PC-3 (cell line): Measurements from ENCODE around the gene ST6GALNAC3. TPM values are rescaled to one million over a fixed set of nuclear protein-coding genes. Genes with fewer than 3 reads are reported as not detected.

ENCODE experiments used
- ATAC-seq: fragments of 200-7000 bp; cut with Tn5 transposase; 2 replicates; pipeline ENCODE4 v1.9.1; 2020; ENCODE audit warnings: mild to moderate bottlenecking, moderate library complexity
- BruUV-seq: library from RNA; stranded (reverse); fragments of 400-500 nt; replicated peaks from 2 replicates; lab custom pipeline; 2021; lab: Mats Ljungman, UMichigan
- CTCF ChIA-PET: fragments of 300-600 bp; sonication (Branson Sonifier 250); formaldehyde crosslinking; loops from one replicate; lab custom pipeline; 2022; ENCODE audit warnings: antibody characterized with exemption; lab: Charles Lee
- POLR2A ChIA-PET: fragments of 300-600 bp; sonication (Branson Sonifier 250); formaldehyde crosslinking; loops from one replicate; lab custom pipeline; 2022; ENCODE audit warnings: antibody characterized with exemption; ENCODE audit not compliant: unreplicated experiment; lab: Charles Lee
- DNase-seq: peaks from one replicate; pipeline ENCODE4 v3.0.0-alpha.2; 2015
- H2AFZ ChIP-seq: fragments of 300-600 bp; sonication (generic); 2 replicates; pipeline ENCODE4 v1.6.0; 2016; ENCODE audit warnings: antibody characterized with exemption, low read length
- H3F3A ChIP-seq: fragments of 300-600 bp; sonication (generic); one replicate; pipeline ENCODE4 v1.6.0; 2017; ENCODE audit warnings: antibody characterized with exemption, low read length, control low read depth, mild to moderate bottlenecking; ENCODE audit not compliant: unreplicated experiment
- H3K27ac ChIP-seq: fragments of 300-600 bp; sonication (generic); 2 replicates; pipeline ENCODE4 v1.5.1; 2016; ENCODE audit warnings: mild to moderate bottlenecking, low read length
- H3K27me3 ChIP-seq: fragments of 300-600 bp; sonication (generic); 2 replicates; pipeline ENCODE4 v1.6.1; 2016; ENCODE audit warnings: low read length, mixed read lengths
- H3K36me3 ChIP-seq: fragments of 300-600 bp; sonication (generic); 2 replicates; pipeline ENCODE4 v1.6.1; 2016; ENCODE audit warnings: low read depth, mixed run types, low read length, mixed read lengths
- H3K4me1 ChIP-seq: fragments of 300-600 bp; sonication (generic); 2 replicates; pipeline ENCODE4 v1.5.1; 2016; ENCODE audit warnings: low read length; ENCODE audit not compliant: insufficient read depth
- H3K4me2 ChIP-seq: fragments of 300-600 bp; sonication (generic); 2 replicates; pipeline ENCODE4 v1.6.0; 2016; ENCODE audit warnings: low read length
- H3K4me3 ChIP-seq: fragments of 300-600 bp; sonication (generic); 2 replicates; pipeline ENCODE4 v1.5.1; 2016; ENCODE audit warnings: mild to moderate bottlenecking, low read length, mixed read lengths
- H3K79me2 ChIP-seq: fragments of 300-600 bp; sonication (generic); 2 replicates; pipeline ENCODE4 v1.6.1; 2017; ENCODE audit warnings: low read length, mixed read lengths
- H3K9ac ChIP-seq: fragments of 300-600 bp; sonication (generic); 2 replicates; pipeline ENCODE4 v1.6.0; 2016; ENCODE audit warnings: mild to moderate bottlenecking, low read length
- H3K9me2 ChIP-seq: fragments of 300-600 bp; sonication (generic); replicated peaks from 2 replicates; pipeline ENCODE4 v1.6.1; 2016; ENCODE audit warnings: mixed run types, low read length, mixed read lengths
- H3K9me3 ChIP-seq: fragments of 300-600 bp; sonication (generic); 2 replicates; pipeline ENCODE4 v1.6.1; 2016; ENCODE audit warnings: low read length, mixed read lengths
- H4K20me1 ChIP-seq: fragments of 300-600 bp; sonication (generic); 2 replicates; pipeline ENCODE4 v1.6.1; 2016; ENCODE audit warnings: low read length, mixed read lengths
- CTCF ChIP-seq: fragments of 300-600 bp; sonication (generic); conservative IDR thresholded peaks from 2 replicates; pipeline ENCODE4 v1.5.1; 2017; ENCODE audit warnings: antibody characterized with exemption, low read depth, mild to moderate bottlenecking, low read length
- EZH2 ChIP-seq: fragments of 300-600 bp; sonication (generic); IDR thresholded peaks from one replicate; pipeline ENCODE4 v1.6.1; 2017; ENCODE audit warnings: antibody characterized with exemption, mild to moderate bottlenecking, low read length; ENCODE audit not compliant: unreplicated experiment
- EZH2phosphoT487 ChIP-seq: fragments of 300-600 bp; sonication (generic); IDR thresholded peaks from 2 replicates; pipeline ENCODE4 v1.6.1; 2018; ENCODE audit warnings: mild to moderate bottlenecking, antibody characterized with exemption, low read length, borderline replicate concordance
- intact Hi-C: fragments of 100-400 bp; cut with micrococcal nuclease; formaldehyde crosslinking; loops from 2 replicates; pipeline ENCODE4 v1.9.0; 2023
- total RNA-seq: library from RNA; depleted of rRNA; stranded (reverse); fragments of >200 nt; gene quantifications from 2 replicates; pipeline ENCODE4 v1.2.3, GENCODE V29; 2014

ST6GALNAC3 gene
- total RNA-seq, 1 experiment from 2014 or later = not detected

GRCh38 chr1:76262601-76263000, 188.1 kb downstream of the ST6GALNAC3 start:
- no peak for ATAC-seq
- no peaks in the 10 kb centered on the region for H3K4me1 ChIP-seq
- TF ChIP-seq CTCF (no peak), EZH2 (no peak), EZH2phosphoT487 (no peak)
- ChIA-PET CTCF (no interaction called here), POLR2A (no interaction called here)
- H3K36me3 ChIP-seq = no peaks in the 10 kb centered on the region
- no TSS peak for BruUV-seq
- H3K9me3 ChIP-seq = no peaks in the 10 kb centered on the region
- no peaks in the 10 kb centered on the region for H3K79me2 ChIP-seq
- no peaks in the 10 kb centered on the region for H3F3A ChIP-seq
- no peak overlapping the region for H3K27ac ChIP-seq
- H2AFZ ChIP-seq = no peak overlapping the region
- no peak for DNase-seq
- intact Hi-C loops = no loop called here
- H4K20me1 ChIP-seq = no peaks in the 10 kb centered on the region
- H3K4me3 ChIP-seq = no peak overlapping the region
- no peaks in the 10 kb centered on the region for H3K9me2 ChIP-seq
- H3K9ac ChIP-seq = no peak overlapping the region
- peaks cover 27% of the 10 kb centered on the region for H3K27me3 ChIP-seq
- H3K4me2 ChIP-seq = no peak overlapping the region

- no peak overlapping the region for H3K9ac ChIP-seq
- H3K4me3 ChIP-seq = no peak overlapping the region
- DNase-seq (no peak), ATAC-seq (no peak)
- H3K79me2 ChIP-seq = no peaks in the 10 kb centered on the region
- H3K4me1 ChIP-seq = no peaks in the 10 kb centered on the region
- ChIA-PET CTCF (no interaction called here), POLR2A (no interaction called here)
- no peak overlapping the region for H2AFZ ChIP-seq
- no TSS peak for BruUV-seq
- H3F3A ChIP-seq = no peaks in the 10 kb centered on the region
- peaks cover 19% of the 10 kb centered on the region for H3K27me3 ChIP-seq
- H4K20me1 ChIP-seq = no peaks in the 10 kb centered on the region
- TF ChIP-seq EZH2 (no peak), CTCF (no peak), EZH2phosphoT487 (no peak)
- H3K4me2 ChIP-seq = no peak overlapping the region
- H3K9me3 ChIP-seq = no peaks in the 10 kb centered on the region
- intact Hi-C loops = no loop called here
- no peaks in the 10 kb centered on the region for H3K36me3 ChIP-seq
- H3K27ac ChIP-seq = no peak overlapping the region
- no peaks in the 10 kb centered on the region for H3K9me2 ChIP-seq
Measured at GRCh38 chr1:76264642-76265041, 190.1 kb downstream of the ST6GALNAC3 start.

GRCh38 chr1:76266762-76267161, 192.2 kb downstream of the ST6GALNAC3 start:
- TF ChIP-seq CTCF = no peak
- TF ChIP-seq EZH2 = no peak
- no peak for TF ChIP-seq EZH2phosphoT487
- Histone ChIP-seq H3K27ac (no peak overlapping the region), H3K4me1 (no peaks in the 10 kb centered on the region), H3K4me3 (no peak overlapping the region), H3K79me2 (no peaks in the 10 kb centered on the region), H2AFZ (no peak overlapping the region), H3K36me3 (no peaks in the 10 kb centered on the region), H3K9ac (no peak overlapping the region), H3F3A (no peaks in the 10 kb centered on the region), H4K20me1 (no peaks in the 10 kb centered on the region), H3K27me3 (peaks cover 19% of the 10 kb centered on the region), H3K9me3 (no peaks in the 10 kb centered on the region), H3K4me2 (no peak overlapping the region), H3K9me2 (no peaks in the 10 kb centered on the region)
- DNase-seq (no peak), ATAC-seq (no peak)
- BruUV-seq = no TSS peak
- intact Hi-C loops = no loop called here
- ChIA-PET CTCF (no interaction called here), POLR2A (no interaction called here)
